A673 (cell line): ENCODE measurements around the gene RCC1. TPM values are rescaled to one million over a fixed set of nuclear protein-coding genes. Genes with fewer than 3 reads are reported as not detected.
A peak's percentile ranks its signal among the peaks of the same experiment; 100 is the strongest.
"Not testable (repeated sequence)": the region's sequence is repeated elsewhere in the genome, so short reads cannot be mapped to it uniquely, and the experiment has no call there.

Source experiments
- BruUV-seq: library from RNA; stranded (reverse); fragments of 400-500 nt; replicated peaks from 2 replicates; lab custom pipeline; 2021; lab: Mats Ljungman, UMichigan
- CTCF ChIA-PET: fragments of 300-600 bp; sonication (Branson Sonifier 250); formaldehyde crosslinking; loops from one replicate; lab custom pipeline; 2022; ENCODE audit warnings: antibody characterized with exemption; lab: Charles Lee
- POLR2A ChIA-PET: fragments of 300-600 bp; sonication (Branson Sonifier 250); formaldehyde crosslinking; loops from one replicate; lab custom pipeline; 2022; ENCODE audit warnings: antibody characterized with exemption; ENCODE audit not compliant: low non-redundant PET; lab: Charles Lee
- DNase-seq: peaks from one replicate; pipeline ENCODE4 v3.0.0-alpha.2; 2015; ENCODE audit warnings: low spot score
- H3K27ac ChIP-seq: fragments of 200-600 bp; sonication (generic); 2 replicates; pipeline ENCODE4 v1.5.1; 2016; ENCODE audit warnings: mixed run types, low read depth, mild to moderate bottlenecking, mixed read lengths, antibody characterized with exemption, low read length; ENCODE audit not compliant: poor library complexity, severe bottlenecking
- H3K27me3 ChIP-seq: fragments of 200-600 bp; sonication (generic); replicated peaks from 2 replicates; pipeline ENCODE4 v1.6.1; 2017; ENCODE audit warnings: mixed run types, low read depth, mild to moderate bottlenecking, mixed read lengths, antibody characterized with exemption, low read length; ENCODE audit not compliant: insufficient read depth, poor library complexity
- H3K36me3 ChIP-seq: fragments of 200-600 bp; sonication (generic); 2 replicates; pipeline ENCODE4 v1.6.1; 2016; ENCODE audit warnings: mixed run types, mild to moderate bottlenecking, mixed read lengths, antibody characterized with exemption, low read length; ENCODE audit not compliant: insufficient read depth, poor library complexity, severe bottlenecking
- H3K4me1 ChIP-seq: fragments of 200-600 bp; sonication (generic); 2 replicates; pipeline ENCODE4 v1.6.1; 2017; ENCODE audit warnings: mixed run types, mild to moderate bottlenecking, mixed read lengths, antibody characterized with exemption, low read length; ENCODE audit not compliant: insufficient read depth, poor library complexity, severe bottlenecking
- H3K4me3 ChIP-seq: fragments of 200-600 bp; sonication (generic); 2 replicates; pipeline ENCODE4 v1.5.1; 2016; ENCODE audit warnings: low read depth, mixed run types, mild to moderate bottlenecking, mixed read lengths, low read length; ENCODE audit not compliant: poor library complexity, severe bottlenecking
- H3K9me3 ChIP-seq: fragments of 200-600 bp; sonication (generic); 2 replicates; pipeline ENCODE4 v1.6.1; 2016; ENCODE audit warnings: mixed run types, low read depth, mild to moderate bottlenecking, mixed read lengths, antibody characterized with exemption, low read length; ENCODE audit not compliant: poor library complexity, severe bottlenecking
- CTCF ChIP-seq: fragments of 300-800, 200-600 bp; sonication (generic); conservative IDR thresholded peaks from 2 replicates; pipeline ENCODE4 v1.5.1; 2017; ENCODE audit warnings: low read depth, mild to moderate bottlenecking, antibody characterized with exemption, low read length, moderate library complexity, mixed read lengths
- EZH2 ChIP-seq: fragments of 200-600 bp; sonication (generic); IDR thresholded peaks from 2 replicates; pipeline ENCODE4 v1.6.1; 2017; ENCODE audit warnings: borderline replicate concordance, low read depth, mild to moderate bottlenecking, mixed read lengths, antibody characterized with exemption, low read length; ENCODE audit not compliant: poor library complexity, severe bottlenecking
- intact Hi-C: fragments of 100-400 bp; cut with micrococcal nuclease; formaldehyde crosslinking; loops from one replicate; pipeline ENCODE4 v1.10.0; 2022; ENCODE audit not compliant: unreplicated experiment
- total RNA-seq: library from RNA; stranded (reverse); gene quantifications from 2 replicates; pipeline ENCODE4 v1.2.3, GENCODE V29; 2021

The RCC1 gene
- total RNA-seq, 1 experiment from 2014 or later: 125 TPM

- intact Hi-C loops: no loop called here
- ChIA-PET POLR2A (no interaction called here), CTCF (no interaction called here)
- no peak overlapping the region for H3K4me3 ChIP-seq
- no peak for DNase-seq
- H3K4me1 ChIP-seq: peaks cover 13% of the 10 kb centered on the region
- no peaks in the 10 kb centered on the region for H3K27me3 ChIP-seq
- TF ChIP-seq CTCF (no peak), EZH2 (no peak)
- H3K9me3 ChIP-seq: no peaks in the 10 kb centered on the region
- no peak overlapping the region for H3K27ac ChIP-seq
- peaks cover 10% of the 10 kb centered on the region for H3K36me3 ChIP-seq
- BruUV-seq: no TSS peak
These were observed 47.3 kb upstream of the RCC1 start for GRCh38 chr1:28458237-28459228.

- POLR2A ChIA-PET: no interaction called here
- BruUV-seq: TSS peak; percentile 12
- Histone ChIP-seq H3K27ac (no peak overlapping the region), H3K4me3 (no peak overlapping the region), H3K9me3 (no peaks in the 10 kb centered on the region), H3K4me1 (no peaks in the 10 kb centered on the region), H3K36me3 (peaks cover 21% of the 10 kb centered on the region), H3K27me3 (no peaks in the 10 kb centered on the region)
- DNase-seq: no peak
- intact Hi-C loops: no loop called here
- TF ChIP-seq EZH2 (no peak), CTCF (no peak)
- CTCF ChIA-PET: no interaction called here
These were observed 39.5 kb upstream of the RCC1 start for GRCh38 chr1:28466226-28466778.

- no TSS peak for BruUV-seq
- TF ChIP-seq EZH2 (no peak), CTCF (no peak)
- Histone ChIP-seq H3K27ac (no peak overlapping the region), H3K4me3 (no peak overlapping the region), H3K27me3 (no peaks in the 10 kb centered on the region), H3K9me3 (no peaks in the 10 kb centered on the region), H3K4me1 (no peaks in the 10 kb centered on the region), H3K36me3 (peaks cover 30% of the 10 kb centered on the region)
- CTCF ChIA-PET: no interaction called here
- DNase-seq: no peak
- intact Hi-C loops: no loop called here
- POLR2A ChIA-PET: no interaction called here
These were observed 35.7 kb upstream of the RCC1 start for GRCh38 chr1:28470146-28470545.

GRCh38 chr1:28479497-28479896, 26.3 kb upstream of the RCC1 start:
- H3K27me3 ChIP-seq, H3K27ac ChIP-seq, DNase-seq, POLR2A ChIA-PET, H3K9me3 ChIP-seq, BruUV-seq, intact Hi-C loops, H3K4me1 ChIP-seq, H3K4me3 ChIP-seq: not testable (repeated sequence)
- peaks cover 64% of the 10 kb centered on the region for H3K36me3 ChIP-seq
- CTCF ChIA-PET: interaction anchor here (0.7 kb wide), 2 partner anchors 28 to 384 kb away, joined by 3 to 5 read pairs; no protein-coding TSS in a partner anchor
